ENCODE measurements around the gene TARS3. TPM values are rescaled to one million over a fixed set of nuclear protein-coding genes. Genes with fewer than 3 reads are reported as not detected.
A peak's percentile ranks its signal among the peaks of the same experiment; 100 is the strongest.

The TARS3 gene
- total and polyA plus RNA-seq, 4 donors: 3.4 to 29.0 (median 6.0) TPM

- WGBS, 2 donors: 88 to 92% methylated on average over 3 of the region's 3 CpGs
- H3K27ac ChIP-seq (ENCODE audit: low read depth in 1 of 2, low read length in 1 of 2): no peak overlapping the region
- ATAC-seq (ENCODE audit: insufficient read depth, low FRiP score): no peak
- TF ChIP-seq CTCF (IDR thresholded peaks at IDR 0.05; ENCODE audit: control extremely low read depth, extremely low read depth): no peak
- DNase-seq: peak in 1 of 3 donors; percentile 20
- no peaks in the 10 kb centered on the region for H3K27me3 ChIP-seq (ENCODE audit: control insufficient read depth in 3 of 3, insufficient read depth in 3 of 3, low read length in 2 of 3)
- H3K4me1 ChIP-seq (ENCODE audit: control insufficient read depth in 5 of 5, insufficient read depth in 5 of 5, low read length in 5 of 5): peaks cover 0 to 4% (median 0%) of the 10 kb centered on the region in 5 donors
- H3K9me3 ChIP-seq (ENCODE audit: control insufficient read depth in 4 of 4, insufficient read depth in 3 of 4, low read length in 3 of 4): peaks cover 0 to 2% (median 0%) of the 10 kb centered on the region in 4 donors
- H3K9ac ChIP-seq (ENCODE audit: insufficient read depth in 1 of 2, low read length in 2 of 2): no peak overlapping the region
- no peak overlapping the region for H3K4me3 ChIP-seq
- H3K36me3 ChIP-seq (ENCODE audit: control insufficient read depth in 4 of 4, insufficient read depth in 4 of 4, low read length in 4 of 4): peaks cover 6 to 26% (median 22%) of the 10 kb centered on the region in 4 donors
These were observed 54.5 kb downstream of the TARS3 start for GRCh38 chr15:101669744-101670143.

GRCh38 chr15:101667881-101668280 lies 56.4 kb downstream of the TARS3 start:
- DNase-seq (peak in 1 of 3 donors; percentile 19), ATAC-seq (ENCODE audit: insufficient read depth, low FRiP score) (no peak)
- TF ChIP-seq CTCF (IDR thresholded peaks at IDR 0.05; ENCODE audit: control extremely low read depth, extremely low read depth): no peak
- peaks cover 0 to 2% (median 0%) of the 10 kb centered on the region in 4 donors for H3K9me3 ChIP-seq (ENCODE audit: control insufficient read depth in 4 of 4, insufficient read depth in 3 of 4, low read length in 3 of 4)
- peaks cover 0 to 6% (median 0%) of the 10 kb centered on the region in 5 donors for H3K4me1 ChIP-seq (ENCODE audit: control insufficient read depth in 5 of 5, insufficient read depth in 5 of 5, low read length in 5 of 5)
- H3K36me3 ChIP-seq (ENCODE audit: control insufficient read depth in 4 of 4, insufficient read depth in 4 of 4, low read length in 4 of 4): peaks cover 2 to 26% (median 15%) of the 10 kb centered on the region in 4 donors
- H3K27me3 ChIP-seq (ENCODE audit: control insufficient read depth in 3 of 3, insufficient read depth in 3 of 3, low read length in 2 of 3): no peaks in the 10 kb centered on the region
- H3K27ac ChIP-seq (ENCODE audit: low read depth in 1 of 2, low read length in 1 of 2): no peak overlapping the region
- no peak overlapping the region for H3K4me3 ChIP-seq
- H3K9ac ChIP-seq (ENCODE audit: insufficient read depth in 1 of 2, low read length in 2 of 2): no peak overlapping the region
- 71 to 93% methylated on average over 1 of the region's 1 CpG for WGBS, 2 donors

- Histone ChIP-seq H3K4me3 (no peak overlapping the region), H3K36me3 (ENCODE audit: control insufficient read depth in 4 of 4, insufficient read depth in 4 of 4, low read length in 4 of 4) (peaks cover 3 to 23% (median 9%) of the 10 kb centered on the region in 4 donors), H3K4me1 (ENCODE audit: control insufficient read depth in 5 of 5, insufficient read depth in 5 of 5, low read length in 5 of 5) (peaks cover 0 to 6% (median 0%) of the 10 kb centered on the region in 5 donors), H3K9ac (ENCODE audit: insufficient read depth in 1 of 2, low read length in 2 of 2) (no peak overlapping the region), H3K27ac (ENCODE audit: low read depth in 1 of 2, low read length in 1 of 2) (no peak overlapping the region), H3K9me3 (ENCODE audit: control insufficient read depth in 4 of 4, insufficient read depth in 3 of 4, low read length in 3 of 4) (peaks cover 0 to 2% (median 0%) of the 10 kb centered on the region in 4 donors), H3K27me3 (ENCODE audit: control insufficient read depth in 3 of 3, insufficient read depth in 3 of 3, low read length in 2 of 3) (no peaks in the 10 kb centered on the region)
- 85 to 90% methylated on average over 9 of the region's 9 CpGs for WGBS, 2 donors
- no peak for DNase-seq
- ATAC-seq (ENCODE audit: insufficient read depth, low FRiP score): no peak
- TF ChIP-seq CTCF (IDR thresholded peaks at IDR 0.05; ENCODE audit: control extremely low read depth, extremely low read depth): no peak
These were observed 59.9 kb downstream of the TARS3 start for GRCh38 chr15:101664303-101664913.
